GM23338 (cell line): ENCODE measurements around the gene GNAI3.

Experiments
- CREB1 ChIP-seq: fragments of 250-450 bp; sonication (Bioruptor Pico); IDR thresholded peaks from 2 replicates; pipeline ENCODE4 v1.5.0; 2020; ENCODE audit warnings: low read depth, mild to moderate bottlenecking, moderate library complexity
- CTCF ChIP-seq, 2 experiments: fragments of 200-600 bp in 1 of 2; sonication (generic) in 1 of 2; conservative IDR thresholded peaks; 2 replicates each; pipeline versions ENCODE4 v1.5.1 to v1.6.1; 2016 to 2017; ENCODE audit warnings: antibody characterized with exemption in 2 of 2, low read depth in 2 of 2, mild to moderate bottlenecking in 2 of 2, moderate library complexity in 1 of 2
- ETS1 ChIP-seq: IDR thresholded peaks from 2 replicates; pipeline ENCODE4 v1.6.1; 2016; ENCODE audit warnings: antibody characterized with exemption
- EZH2 ChIP-seq: fragments of 200-600 bp; sonication (generic); IDR thresholded peaks from one replicate; pipeline ENCODE4 v1.8.0; 2017; ENCODE audit warnings: antibody characterized with exemption, mild to moderate bottlenecking, low read depth; ENCODE audit not compliant: unreplicated experiment
- EZH2phosphoT487 ChIP-seq: fragments of 200-600 bp; sonication (generic); IDR thresholded peaks from one replicate; pipeline ENCODE4 v1.8.1; 2018; ENCODE audit warnings: antibody characterized with exemption; ENCODE audit not compliant: unreplicated experiment
- JUNB ChIP-seq: IDR thresholded peaks from one replicate; pipeline ENCODE4 v1.6.1; 2016; ENCODE audit warnings: antibody characterized with exemption; ENCODE audit not compliant: unreplicated experiment
- NANOG ChIP-seq: IDR thresholded peaks from 2 replicates; pipeline ENCODE4 v1.6.1; 2016; ENCODE audit warnings: antibody characterized with exemption, borderline replicate concordance
- POLR2AphosphoS5 ChIP-seq: IDR thresholded peaks from 2 replicates; pipeline ENCODE4 v1.6.1; 2016; ENCODE audit warnings: antibody characterized with exemption, low read depth
- REST ChIP-seq: IDR thresholded peaks from one replicate; pipeline ENCODE4 v1.6.1; 2018; ENCODE audit warnings: antibody characterized with exemption; ENCODE audit not compliant: unreplicated experiment
- STAT1 ChIP-seq: IDR thresholded peaks from one replicate; pipeline ENCODE4 v1.6.1; 2016; ENCODE audit warnings: antibody characterized with exemption; ENCODE audit not compliant: unreplicated experiment
- ZNF114 ChIP-seq: fragments of 250-450 bp; sonication (Bioruptor Pico); IDR thresholded peaks from 2 replicates; pipeline ENCODE4 v1.5.0; 2020; ENCODE audit warnings: mild to moderate bottlenecking, moderate library complexity
- ZNF331 ChIP-seq: fragments of 250-450 bp; sonication (Bioruptor Pico); IDR thresholded peaks from 2 replicates; pipeline ENCODE4 v1.5.0; 2020; ENCODE audit warnings: low read depth, mild to moderate bottlenecking, moderate library complexity
- TF ChIP-seq, protein P1 (sequence below): fragments of 250-450 bp; sonication (Bioruptor Pico); IDR thresholded peaks from 2 replicates; pipeline ENCODE4 v1.5.0; 2020; ENCODE audit warnings: mild to moderate bottlenecking, moderate library complexity

DNA sequence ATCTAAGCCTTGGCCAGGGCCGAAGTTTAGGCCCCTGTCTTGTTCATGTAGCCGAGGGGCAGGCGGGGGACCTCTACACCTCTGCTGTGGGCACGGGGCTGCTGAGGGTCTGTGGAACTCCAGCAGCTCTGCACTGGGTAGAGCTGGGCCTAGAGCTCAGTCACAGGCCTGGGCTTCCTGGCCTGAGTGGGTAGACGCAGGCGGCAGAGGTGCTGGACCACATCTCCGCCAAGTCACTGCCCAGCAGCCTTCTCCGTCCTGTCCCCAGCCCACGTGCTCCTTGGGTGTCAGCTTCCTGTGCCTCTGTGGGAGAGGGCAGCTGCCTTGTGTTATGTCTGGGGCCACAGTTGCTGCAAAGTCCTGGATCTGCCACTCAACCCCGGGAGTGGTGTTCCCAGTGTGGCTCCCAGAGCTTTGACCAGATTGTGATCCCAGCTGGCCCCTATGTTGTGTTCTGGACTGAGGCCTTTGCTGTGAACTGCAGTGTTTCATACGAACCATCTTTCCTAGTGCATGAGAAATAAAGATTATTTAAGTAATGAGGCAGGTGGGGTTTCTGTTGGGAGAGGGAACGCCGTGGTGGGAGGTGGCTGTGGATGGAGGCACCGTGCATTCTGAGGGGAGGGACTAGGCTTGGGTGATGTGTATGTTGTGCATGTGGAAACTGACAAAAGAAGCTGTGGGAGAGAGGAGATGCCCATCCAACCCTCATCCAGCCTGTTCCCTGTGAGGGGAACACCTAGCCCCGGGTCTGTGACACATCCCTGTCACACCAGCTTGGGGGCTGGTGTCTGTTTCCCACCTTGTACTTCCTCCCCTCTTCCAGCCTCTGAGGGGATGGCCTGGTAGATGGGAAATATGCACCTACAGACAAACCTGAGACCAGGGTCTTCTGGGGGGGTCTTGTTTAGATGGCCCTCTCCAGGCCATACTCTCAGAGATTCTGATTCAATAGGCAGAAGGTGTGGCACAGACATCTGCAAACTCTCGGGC lies 83.4 kb downstream of the GNAI3 start:
- TF ChIP-seq CTCF (conservative IDR thresholded peaks at IDR 0.05; ENCODE audit: low read depth in 2 of 2): no peak
- no peak for TF ChIP-seq EZH2
- no peak for TF ChIP-seq POLR2AphosphoS5
- no peak for TF ChIP-seq STAT1
- no peak for TF ChIP-seq EZH2phosphoT487
- TF ChIP-seq CREB1 (CRISPR knock-in tag): no peak
- no peak for TF ChIP-seq ZNF114 (CRISPR knock-in tag)
- TF ChIP-seq REST: no peak
- no peak for TF ChIP-seq JUNB
- no peak for TF ChIP-seq ZNF331
- no peak for TF ChIP-seq NANOG
- TF ChIP-seq ETS1: no peak
- TF ChIP-seq, protein P1, sequence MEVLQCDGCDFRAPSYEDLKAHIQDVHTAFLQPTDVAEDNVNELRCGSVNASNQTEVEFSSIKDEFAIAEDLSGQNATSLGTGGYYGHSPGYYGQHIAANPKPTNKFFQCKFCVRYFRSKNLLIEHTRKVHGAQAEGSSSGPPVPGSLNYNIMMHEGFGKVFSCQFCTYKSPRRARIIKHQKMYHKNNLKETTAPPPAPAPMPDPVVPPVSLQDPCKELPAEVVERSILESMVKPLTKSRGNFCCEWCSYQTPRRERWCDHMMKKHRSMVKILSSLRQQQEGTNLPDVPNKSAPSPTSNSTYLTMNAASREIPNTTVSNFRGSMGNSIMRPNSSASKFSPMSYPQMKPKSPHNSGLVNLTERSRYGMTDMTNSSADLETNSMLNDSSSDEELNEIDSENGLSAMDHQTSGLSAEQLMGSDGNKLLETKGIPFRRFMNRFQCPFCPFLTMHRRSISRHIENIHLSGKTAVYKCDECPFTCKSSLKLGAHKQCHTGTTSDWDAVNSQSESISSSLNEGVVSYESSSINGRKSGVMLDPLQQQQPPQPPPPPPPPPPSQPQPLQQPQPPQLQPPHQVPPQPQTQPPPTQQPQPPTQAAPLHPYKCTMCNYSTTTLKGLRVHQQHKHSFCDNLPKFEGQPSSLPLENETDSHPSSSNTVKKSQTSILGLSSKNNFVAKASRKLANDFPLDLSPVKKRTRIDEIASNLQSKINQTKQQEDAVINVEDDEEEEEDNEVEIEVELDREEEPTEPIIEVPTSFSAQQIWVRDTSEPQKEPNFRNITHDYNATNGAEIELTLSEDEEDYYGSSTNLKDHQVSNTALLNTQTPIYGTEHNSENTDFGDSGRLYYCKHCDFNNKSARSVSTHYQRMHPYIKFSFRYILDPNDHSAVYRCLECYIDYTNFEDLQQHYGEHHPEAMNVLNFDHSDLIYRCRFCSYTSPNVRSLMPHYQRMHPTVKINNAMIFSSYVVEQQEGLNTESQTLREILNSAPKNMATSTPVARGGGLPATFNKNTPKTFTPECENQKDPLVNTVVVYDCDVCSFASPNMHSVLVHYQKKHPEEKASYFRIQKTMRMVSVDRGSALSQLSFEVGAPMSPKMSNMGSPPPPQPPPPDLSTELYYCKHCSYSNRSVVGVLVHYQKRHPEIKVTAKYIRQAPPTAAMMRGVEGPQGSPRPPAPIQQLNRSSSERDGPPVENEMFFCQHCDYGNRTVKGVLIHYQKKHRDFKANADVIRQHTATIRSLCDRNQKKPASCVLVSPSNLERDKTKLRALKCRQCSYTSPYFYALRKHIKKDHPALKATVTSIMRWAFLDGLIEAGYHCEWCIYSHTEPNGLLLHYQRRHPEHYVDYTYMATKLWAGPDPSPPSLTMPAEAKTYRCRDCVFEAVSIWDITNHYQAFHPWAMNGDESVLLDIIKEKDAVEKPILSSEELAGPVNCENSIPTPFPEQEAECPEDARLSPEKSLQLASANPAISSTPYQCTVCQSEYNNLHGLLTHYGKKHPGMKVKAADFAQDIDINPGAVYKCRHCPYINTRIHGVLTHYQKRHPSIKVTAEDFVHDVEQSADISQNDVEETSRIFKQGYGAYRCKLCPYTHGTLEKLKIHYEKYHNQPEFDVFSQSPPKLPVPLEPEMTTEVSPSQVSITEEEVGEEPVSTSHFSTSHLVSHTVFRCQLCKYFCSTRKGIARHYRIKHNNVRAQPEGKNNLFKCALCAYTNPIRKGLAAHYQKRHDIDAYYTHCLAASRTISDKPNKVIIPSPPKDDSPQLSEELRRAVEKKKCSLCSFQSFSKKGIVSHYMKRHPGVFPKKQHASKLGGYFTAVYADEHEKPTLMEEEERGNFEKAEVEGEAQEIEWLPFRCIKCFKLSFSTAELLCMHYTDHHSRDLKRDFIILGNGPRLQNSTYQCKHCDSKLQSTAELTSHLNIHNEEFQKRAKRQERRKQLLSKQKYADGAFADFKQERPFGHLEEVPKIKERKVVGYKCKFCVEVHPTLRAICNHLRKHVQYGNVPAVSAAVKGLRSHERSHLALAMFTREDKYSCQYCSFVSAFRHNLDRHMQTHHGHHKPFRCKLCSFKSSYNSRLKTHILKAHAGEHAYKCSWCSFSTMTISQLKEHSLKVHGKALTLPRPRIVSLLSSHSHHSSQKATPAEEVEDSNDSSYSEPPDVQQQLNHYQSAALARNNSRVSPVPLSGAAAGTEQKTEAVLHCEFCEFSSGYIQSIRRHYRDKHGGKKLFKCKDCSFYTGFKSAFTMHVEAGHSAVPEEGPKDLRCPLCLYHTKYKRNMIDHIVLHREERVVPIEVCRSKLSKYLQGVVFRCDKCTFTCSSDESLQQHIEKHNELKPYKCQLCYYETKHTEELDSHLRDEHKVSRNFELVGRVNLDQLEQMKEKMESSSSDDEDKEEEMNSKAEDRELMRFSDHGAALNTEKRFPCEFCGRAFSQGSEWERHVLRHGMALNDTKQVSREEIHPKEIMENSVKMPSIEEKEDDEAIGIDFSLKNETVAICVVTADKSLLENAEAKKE (CRISPR knock-in tag): no peak
